Heart right ventricle (tissue), 16 donors: ENCODE measurements around the gene ATG4A. TPM values are rescaled to one million over a fixed set of nuclear protein-coding genes. Genes with fewer than 3 reads are reported as not detected.

Source experiments
- ATAC-seq, 8 donors: fragments of 200-7000 bp; cut with Tn5 transposase; one replicate each; pipeline ENCODE4 v1.9.1; 2020; ENCODE audit warnings: mild to moderate bottlenecking in 8 of 8, moderate library complexity in 8 of 8, moderate number of reproducible peaks in 1 of 8
- DNase-seq, 2 donors: peaks; one replicate each; pipeline ENCODE4 v3.0.0-alpha.2; 2020
- H3K27ac ChIP-seq, 10 donors: fragments of 200-600 bp; sonication (generic) in 2 of 10; one replicate each; pipeline versions ENCODE4 v1.5.0 to v1.8.0; 2020 to 2022; ENCODE audit warnings: mild to moderate bottlenecking in 3 of 10
- H3K27me3 ChIP-seq, 7 donors: fragments of 200-600 bp; one replicate each; pipeline ENCODE4 v1.8.0; 2021 to 2022; ENCODE audit warnings: mild to moderate bottlenecking in 2 of 7
- H3K36me3 ChIP-seq, 9 donors: fragments of 200-600 bp; sonication (generic) in 1 of 9; one replicate each; pipeline versions ENCODE4 v1.5.0 to v1.8.0; 2020 to 2022; ENCODE audit warnings: mild to moderate bottlenecking in 2 of 9
- H3K4me1 ChIP-seq, 9 donors: fragments of 200-600 bp; sonication (generic) in 1 of 9; one replicate each; pipeline versions ENCODE4 v1.5.0 to v1.8.0; 2020 to 2022; ENCODE audit warnings: mild to moderate bottlenecking in 4 of 9
- H3K4me3 ChIP-seq, 10 donors: fragments of 200-600 bp; sonication (generic) in 2 of 10; one replicate each; pipeline versions ENCODE4 v1.5.0 to v1.8.0; 2020 to 2022; ENCODE audit warnings: mild to moderate bottlenecking in 7 of 10, moderate library complexity in 2 of 10
- H3K9me3 ChIP-seq, 11 donors: fragments of 200-600 bp in 10 of 11; sonication (generic) in 2 of 11; one replicate each; pipeline versions ENCODE4 v1.5.0 to v1.8.0; 2013 to 2022; ENCODE audit warnings: mild to moderate bottlenecking in 2 of 11, control low read depth in 1 of 11, moderate library complexity in 1 of 11
- CTCF ChIP-seq, 9 donors: fragments of 200-600 bp; sonication (generic) in 2 of 9; IDR thresholded peaks; one replicate each; pipeline versions ENCODE4 v1.5.0 to v1.8.0; 2021 to 2022; ENCODE audit warnings: antibody characterized with exemption in 9 of 9, mild to moderate bottlenecking in 5 of 9, moderate library complexity in 1 of 9
- WGBS, 2 donors: extraction: QIAGEN DNeasy Blood & Tissue Kit; methylation state at CpG; one replicate each; pipeline ENCODE4 v1.1.7; 2013; ENCODE audit warnings: inconsistent platforms in 1 of 2; 5-methylcytosine and 5-hydroxymethylcytosine counted together
- intact Hi-C, 10 donors: fragments of 100-400 bp; cut with DNase I; formaldehyde crosslinking; loops; one replicate each; pipeline versions ENCODE4 v1.11.1 to v1.14.2; 2022
- polyA plus RNA-seq, 2 donors: library from polyadenylated mRNA; stranded (reverse); fragments of 200-250 nt; gene quantifications; one replicate each; pipeline ENCODE4 v1.2.3, GENCODE V29; 2013
- total RNA-seq, 10 donors: library from RNA; stranded (reverse); fragmentation: NEBNext Ultra II Directional in 3 of 10; extraction: Animal tissue kit (Norgen Biotek cat#: 25700) in 3 of 10; gene quantifications; one replicate each; pipeline versions ENCODE4 v1.2.1 to v1.2.4, GENCODE V29; 2021 to 2023
- donor health status: Arrhythmogenic right ventricular cardiomyopathy.
- donor health status: ischemic (EF 13 %, LVEDD 7.1; RV severe dilation, severe dysfunction).
- donor health status: healthy with polysubstance abuse.
- donor health status: DM: no; HTN: yes; CAD: no.
- donor health status: DM: no; HTN: no; CAD: no.
- donor health status: ischemic (EF 25% LVEDD 6.9; RV normal size, moderate dysfunction).
- donor health status: ischemic (EF 25% LVEDD 5.7; RV mildly dilated, moderate dysfunction).
- donor health status: healthy.
- donor health status: DM: yes; HTN: yes; CAD: no.
- donor health status: Ischemic cardiomyopathy.
- donor health status: ischemic (EF 35%, LVEDD 5.7; RV mildly dilated, moderate dysfunction).
- donor health status: nonischemic (EF 11% LVEDD 7.7; RV severe dilation, severe dysfunction).
- donor health status: DM: yes; HTN: yes; CAD: no.
- donor health status: PGD.
- donor health status: ischemic (EF 29% LVEDD 5.4; RV normal size, mild dysfunction).
- donor health status: nonischemic (EF 23%, LVEDD 6.1; RV moderate dilation, normal function).

ATG4A gene
- total and polyA plus RNA-seq, 12 donors: 13.1 to 20.5 (median 17.1) TPM

GRCh38 chrX:108131471-108131870 is 39.9 kb downstream of the ATG4A start:
- Histone ChIP-seq H3K4me1 (peaks cover 0 to 14% (median 0%) of the 10 kb centered on the region in 9 donors), H3K9me3 (no peaks in the 10 kb centered on the region), H3K27ac (peak overlapping the region in 8 of 10 donors; percentile 28 to 81 (median 68)), H3K36me3 (peaks cover 0 to 46% (median 0%) of the 10 kb centered on the region in 9 donors), H3K27me3 (peaks cover 0 to 29% (median 0%) of the 10 kb centered on the region in 7 donors), H3K4me3 (no peak overlapping the region)
- WGBS, 2 donors: 58 to 59% methylated on average over 2 of the region's 2 CpGs
- peak; percentile 38 to 93 (median 78) for ATAC-seq
- intact Hi-C loops: loop anchor here in 4 of 10 donors (5.0 to 10.0 kb wide), 2 partner anchors 39 to 107 kb away; partner anchors contain the start of genes ATG4A (in 3 of the 4) and PSMD10 (in 3 of the 4)
- no peak for TF ChIP-seq CTCF (IDR thresholded peaks at IDR 0.05)
- DNase-seq: peak in 1 of 2 donors; percentile 6

- ATAC-seq: no peak
- Histone ChIP-seq H3K27me3 (peaks cover 0 to 28% (median 0%) of the 10 kb centered on the region in 7 donors), H3K36me3 (peaks cover 0 to 46% (median 0%) of the 10 kb centered on the region in 9 donors), H3K27ac (peak overlapping the region; percentile 28 to 81 (median 63)), H3K4me1 (peaks cover 0 to 11% (median 0%) of the 10 kb centered on the region in 9 donors), H3K9me3 (no peaks in the 10 kb centered on the region), H3K4me3 (no peak overlapping the region)
- no peak for TF ChIP-seq CTCF (IDR thresholded peaks at IDR 0.05)
- intact Hi-C loops: loop anchor here in 4 of 10 donors (5.0 to 10.0 kb wide), 2 partner anchors 40 to 107 kb away; partner anchors contain the start of genes ATG4A (in 3 of the 4) and PSMD10 (in 3 of the 4)
- 89 to 92% methylated on average over 8 of the region's 8 CpGs for WGBS, 2 donors
- DNase-seq: no peak
Observed at GRCh38 chrX:108132034-108132433, 40.5 kb downstream of the ATG4A start.

DNA sequence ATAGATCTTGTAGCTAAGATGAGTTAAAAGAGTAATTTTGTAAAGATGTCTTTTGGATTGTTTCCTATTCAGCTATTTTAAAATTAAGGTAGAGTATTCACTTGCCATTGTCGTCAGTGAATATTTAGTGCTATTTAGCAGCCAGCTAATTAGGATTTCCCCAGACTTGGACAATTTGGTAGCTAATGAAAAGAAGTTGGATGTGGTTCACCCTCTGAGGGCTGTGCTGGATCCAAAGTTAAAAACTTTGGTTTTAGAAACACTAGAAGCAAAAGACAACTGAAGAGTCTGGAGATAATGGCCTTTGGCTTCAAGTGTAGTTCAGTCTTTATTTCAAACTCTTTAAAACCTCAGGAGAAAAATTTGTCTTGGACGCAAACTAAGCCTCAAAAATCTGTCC is 41.3 kb downstream of the ATG4A start:
- Histone ChIP-seq H3K4me1 (peaks cover 0 to 9% (median 0%) of the 10 kb centered on the region in 9 donors), H3K36me3 (peaks cover 0 to 47% (median 0%) of the 10 kb centered on the region in 9 donors), H3K27me3 (peaks cover 0 to 22% (median 0%) of the 10 kb centered on the region in 7 donors), H3K9me3 (no peaks in the 10 kb centered on the region), H3K4me3 (no peak overlapping the region), H3K27ac (peak overlapping the region in 4 of 10 donors; percentile 43 to 81 (median 74))
- TF ChIP-seq CTCF (IDR thresholded peaks at IDR 0.05): no peak
- intact Hi-C loops: loop anchor here in 4 of 10 donors (5.0 to 10.0 kb wide), 2 partner anchors 41 to 108 kb away; partner anchors contain the start of genes ATG4A (in 3 of the 4) and PSMD10 (in 3 of the 4)
- no peak for ATAC-seq
- DNase-seq: no peak
- WGBS, 2 donors: 60 to 66% methylated on average over 2 of the region's 2 CpGs

DNA sequence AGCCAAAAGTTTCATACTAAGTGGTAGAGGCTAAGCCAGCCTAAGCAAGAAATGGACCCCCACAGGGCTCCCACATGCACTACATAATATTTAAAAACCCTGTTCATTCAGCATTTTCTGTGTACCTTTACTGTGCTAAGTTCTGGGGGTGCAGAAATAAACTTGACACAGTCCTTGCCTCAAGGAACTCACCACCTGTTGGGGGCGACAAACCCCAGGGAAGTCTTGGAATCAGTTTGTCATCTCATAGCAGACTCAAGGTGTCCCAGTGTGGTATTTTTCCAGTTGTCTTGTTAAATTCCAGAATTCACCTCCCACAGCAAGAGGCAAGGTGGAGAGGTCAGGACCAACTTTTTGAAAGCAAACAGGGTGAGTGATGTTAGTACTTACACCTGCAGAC is 43.1 kb downstream of the ATG4A start:
- H3K36me3 ChIP-seq: peaks cover 0 to 59% (median 0%) of the 10 kb centered on the region in 9 donors
- WGBS, 2 donors: 80 to 91% methylated on average over 1 of the region's 1 CpG
- DNase-seq (no peak), ATAC-seq (no peak)
- peaks cover 0 to 22% (median 0%) of the 10 kb centered on the region in 7 donors for H3K27me3 ChIP-seq
- intact Hi-C loops: loop anchor here in 4 of 10 donors (5.0 to 10.0 kb wide), 3 partner anchors 42 to 112 kb away; partner anchors contain the start of genes ATG4A (in 3 of the 4) and PSMD10 (in 3 of the 4)
- H3K4me3 ChIP-seq: no peak overlapping the region
- no peak for TF ChIP-seq CTCF (IDR thresholded peaks at IDR 0.05)
- H3K4me1 ChIP-seq: peaks cover 0 to 9% (median 0%) of the 10 kb centered on the region in 9 donors
- peaks cover 0 to 3% (median 0%) of the 10 kb centered on the region in 11 donors for H3K9me3 ChIP-seq
- H3K27ac ChIP-seq: no peak overlapping the region
